Left lung (tissue), 10 donors: ENCODE measurements around the gene PLA2G6. TPM values are rescaled to one million over a fixed set of nuclear protein-coding genes. Genes with fewer than 3 reads are reported as not detected.
A peak's percentile ranks its signal among the peaks of the same experiment; 100 is the strongest.

Source experiments
- ATAC-seq: fragments of 200-7000 bp; cut with Tn5 transposase; one replicate; pipeline ENCODE4 v1.9.1; 2020; ENCODE audit warnings: moderate library complexity
- DNase-seq, 4 donors: peaks; one replicate each; pipeline ENCODE4 v3.0.0-alpha.2; 2013 to 2020
- H3K27ac ChIP-seq, 2 donors: fragments of 200-600 bp; sonication (generic) in 1 of 2; one replicate each; pipeline versions ENCODE4 v1.5.0 to v1.8.0; 2020 to 2021
- H3K27me3 ChIP-seq, 2 donors: fragments of 200-600 bp; sonication (generic) in 1 of 2; one replicate each; pipeline versions ENCODE4 v1.5.0 to v1.8.0; 2020 to 2021
- H3K36me3 ChIP-seq, 2 donors: fragments of 200-600 bp; sonication (generic) in 1 of 2; one replicate each; pipeline versions ENCODE4 v1.5.0 to v1.8.0; 2020 to 2021
- H3K4me1 ChIP-seq, 2 donors: fragments of 200-600 bp; one replicate each; pipeline ENCODE4 v1.8.0; 2021
- H3K4me3 ChIP-seq, 2 donors: fragments of 200-600 bp; sonication (generic) in 1 of 2; one replicate each; pipeline versions ENCODE4 v1.5.0 to v1.8.0; 2020 to 2021; ENCODE audit warnings: mild to moderate bottlenecking in 1 of 2
- H3K9me3 ChIP-seq, 2 donors: fragments of 200-600 bp; sonication (generic) in 1 of 2; one replicate each; pipeline versions ENCODE4 v1.5.0 to v1.8.0; 2020 to 2021
- CTCF ChIP-seq, 2 donors: fragments of 200-600 bp; sonication (generic) in 1 of 2; IDR thresholded peaks; one replicate each; pipeline versions ENCODE4 v1.5.0 to v1.8.0; 2021; ENCODE audit warnings: antibody characterized with exemption in 2 of 2
- intact Hi-C, 2 donors: fragments of 100-400 bp; cut with DNase I; formaldehyde crosslinking; loops; one replicate each; pipeline versions ENCODE4 v1.11.2 to v1.14.2; 2022
- polyA plus RNA-seq, 6 donors: library from polyadenylated mRNA; unstranded; fragments of 120-200 nt; gene quantifications; one replicate each; pipeline ENCODE4 v1.2.1, GENCODE V29; 2013; ENCODE audit not compliant: insufficient read length in 6 of 6
- total RNA-seq, 2 donors: library from RNA; stranded (reverse); fragmentation: NEBNext Ultra II Directional; extraction: Animal tissue kit (Norgen Biotek cat#: 25700); gene quantifications; one replicate each; pipeline ENCODE4 v1.2.1, GENCODE V29; 2021
- donor health status: DM: no; HTN: yes; CAD: no.
- donor health status: DM: no; HTN: no; CAD: no.

The PLA2G6 gene
- total and polyA plus RNA-seq, 8 donors: 29.8 to 44.1 (median 35.7) TPM

- H3K27ac ChIP-seq: no peak within 1 kb of the TSS
Measured at GRCh38 chr22:38110008-38110862, 71.4 kb downstream of the PLA2G6 start, which contains the start of gene BAIAP2L2. Gene BAIAP2L2 (minus strand): TSS chr22:38110684. CDS start chr22:38110525, 159 bp downstream.

GRCh38 chr22:38109371-38110001 is 72.1 kb downstream of the PLA2G6 start:
- Histone ChIP-seq H3K27me3 (no peaks in the 10 kb centered on the region), H3K27ac (no peak overlapping the region), H3K36me3 (no peaks in the 10 kb centered on the region), H3K4me3 (no peak overlapping the region), H3K4me1 (peaks cover 0 to 3% of the 10 kb centered on the region in 2 donors), H3K9me3 (no peaks in the 10 kb centered on the region)
- peak in 2 of 4 donors; percentile 35 to 69 for DNase-seq
- TF ChIP-seq CTCF (IDR thresholded peaks at IDR 0.05): no peak
- ATAC-seq: no peak
- intact Hi-C loops: loop anchor here in 1 of 2 donors (10.0 kb wide), 1 partner anchor 245 kb away; no protein-coding TSS in a partner anchor

More at GRCh38 chr22:38110008-38110862, 71.4 kb downstream of the PLA2G6 start, which contains the start of gene BAIAP2L2:
- intact Hi-C loops: loop anchor here in 1 of 2 donors (10.0 kb wide), 1 partner anchor 245 kb away; no protein-coding TSS in a partner anchor
- no peak for TF ChIP-seq CTCF (IDR thresholded peaks at IDR 0.05)
- Histone ChIP-seq H3K9me3 (no peaks in the 10 kb centered on the region), H3K36me3 (no peaks in the 10 kb centered on the region), H3K27me3 (no peaks in the 10 kb centered on the region), H3K4me1 (peaks cover 0 to 6% of the 10 kb centered on the region in 2 donors), H3K4me3 (no peak within 1 kb of the TSS)
- peak in 3 of 4 donors; percentile 23 to 55 (median 35) for DNase-seq
- peak; percentile 10 for ATAC-seq

GRCh38 chr22:38108561-38109319 is 72.9 kb downstream of the PLA2G6 start:
- ATAC-seq: no peak
- H3K36me3 ChIP-seq: no peaks in the 10 kb centered on the region
- no peak overlapping the region for H3K4me3 ChIP-seq
- DNase-seq: peak in 1 of 4 donors; percentile 57
- no peak for TF ChIP-seq CTCF (IDR thresholded peaks at IDR 0.05)
- H3K27me3 ChIP-seq: no peaks in the 10 kb centered on the region
- no peaks in the 10 kb centered on the region for H3K4me1 ChIP-seq
- H3K27ac ChIP-seq: no peak overlapping the region
- no peaks in the 10 kb centered on the region for H3K9me3 ChIP-seq
- intact Hi-C loops: no loop called here

- Histone ChIP-seq H3K27me3 (no peaks in the 10 kb centered on the region), H3K4me3 (no peak overlapping the region), H3K4me1 (no peaks in the 10 kb centered on the region), H3K27ac (no peak overlapping the region), H3K36me3 (no peaks in the 10 kb centered on the region), H3K9me3 (no peaks in the 10 kb centered on the region)
- intact Hi-C loops: no loop called here
- ATAC-seq (no peak), DNase-seq (peak in 1 of 4 donors; percentile 67)
- no peak for TF ChIP-seq CTCF (IDR thresholded peaks at IDR 0.05)
Measured at GRCh38 chr22:38107692-38108515, 73.7 kb downstream of the PLA2G6 start.
